HG02759 (cell line): ENCODE measurements around the gene ACE2.

Source experiments
- ATAC-seq: cut with Tn5 transposase; IDR thresholded peaks from one replicate; pipeline ENCODE4 v1.9.1; 2021; ENCODE audit warnings: mild to moderate bottlenecking, moderate library complexity; ENCODE audit not compliant: unreplicated experiment

The ACE2 gene

DNA sequence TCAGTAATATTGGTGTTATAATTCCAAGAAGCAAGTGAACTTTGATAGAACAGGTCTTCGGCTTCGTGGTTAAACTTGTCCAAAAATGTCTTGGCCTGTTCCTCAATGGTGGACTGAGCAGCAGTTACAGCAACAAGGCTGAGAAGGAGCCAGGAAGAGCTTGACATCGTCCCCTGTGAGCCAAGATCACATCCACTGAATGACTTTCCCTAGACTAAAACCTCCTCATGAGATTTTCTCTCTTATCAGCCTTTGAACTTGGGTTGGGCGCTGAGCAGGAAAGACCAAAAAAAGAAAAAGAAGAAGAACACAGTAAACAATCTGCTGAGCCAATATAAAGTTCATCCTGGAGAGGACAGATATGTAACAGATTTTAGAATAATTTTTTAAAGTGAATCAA lies at the start of gene ACE2:
TSS of gene ACE2 (minus strand) at position 216 of the 400 bp plus-strand sequence. CDS start at position 167, 49 bp downstream.
- ATAC-seq = no peak

DNA sequence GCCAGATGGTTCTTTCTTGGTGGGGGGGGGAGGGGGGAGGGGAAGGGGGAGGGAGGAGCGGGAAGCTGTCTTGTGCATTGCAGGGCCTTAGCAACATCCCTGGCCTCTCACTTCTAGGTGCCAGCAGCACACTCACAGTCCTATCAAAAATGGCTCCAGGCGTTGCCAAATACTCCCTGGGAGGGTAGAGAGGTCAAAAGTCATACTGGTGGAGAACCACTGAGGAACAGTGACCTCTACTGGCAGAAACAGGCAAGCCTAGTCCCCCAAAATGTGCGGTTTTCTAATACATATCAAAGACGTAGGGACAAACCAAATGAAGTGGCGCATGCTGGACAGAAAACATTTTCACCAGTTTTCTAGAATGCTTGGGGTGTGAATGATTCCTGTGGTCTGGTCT lies 46.8 kb upstream of the ACE2 start:
- ATAC-seq = peak; percentile 53

DNA sequence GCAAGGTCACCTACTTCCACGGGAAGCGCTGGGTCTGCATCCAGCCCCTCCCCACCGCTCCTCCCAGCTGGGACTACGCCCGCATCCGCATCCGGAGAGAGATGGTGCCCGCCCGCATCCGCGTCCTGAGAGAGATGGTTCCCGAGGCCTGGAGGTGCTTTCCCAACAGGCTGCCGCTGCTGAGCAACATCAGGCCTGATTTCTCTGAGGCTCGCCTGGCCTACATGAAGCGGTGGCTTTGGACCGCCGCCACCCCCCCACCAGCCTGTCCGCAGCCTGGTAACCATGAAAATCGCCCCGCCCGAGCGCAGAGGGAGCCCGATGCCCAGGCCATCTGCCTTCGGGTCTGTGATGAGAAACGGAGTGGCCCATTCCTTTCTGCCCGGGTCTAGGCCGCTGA lies 45.8 kb upstream of the ACE2 start:
- ATAC-seq = no peak

DNA sequence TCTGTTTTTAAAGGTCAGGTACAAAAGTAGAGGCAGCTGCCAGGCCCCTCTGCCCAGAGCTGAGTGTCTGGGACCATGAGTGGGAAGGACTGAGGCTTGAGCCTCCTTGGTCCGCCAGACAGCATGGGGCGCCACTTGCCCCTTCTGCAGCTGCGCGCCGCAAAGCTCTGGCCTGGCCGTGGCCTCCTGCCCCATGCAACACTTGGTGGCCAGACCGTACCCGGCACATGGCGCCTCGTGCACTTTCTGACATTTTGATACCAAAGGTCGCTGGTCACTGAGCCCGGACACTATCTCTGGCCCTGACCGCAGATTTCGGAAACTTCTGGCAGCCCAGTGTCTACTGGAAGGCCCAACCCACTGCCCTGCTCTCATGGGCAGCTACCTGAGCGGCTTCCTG lies 45.3 kb upstream of the ACE2 start:
- ATAC-seq = no peak

DNA sequence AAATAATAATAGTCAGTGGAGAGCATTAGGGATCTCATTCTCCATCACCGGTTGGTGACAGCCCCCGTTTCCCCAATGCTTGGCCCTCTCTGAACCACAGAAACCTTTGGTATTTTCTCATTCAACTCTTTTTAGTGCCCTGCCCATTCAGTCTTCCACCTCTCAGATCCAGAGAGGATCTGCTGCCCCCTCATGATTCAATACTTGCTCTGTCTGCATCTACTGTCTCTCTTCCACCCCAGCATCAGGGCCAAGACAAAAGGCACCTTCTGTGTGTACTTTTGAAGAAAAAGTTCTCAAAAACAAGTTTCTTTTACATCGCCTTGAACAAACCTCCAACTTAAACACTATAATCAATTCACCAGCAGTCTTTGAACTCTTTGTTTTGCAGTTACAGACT lies 44.5 kb upstream of the ACE2 start:
- ATAC-seq = no peak

GRCh38 chrX:15644560-15644872 lies 43.8 kb upstream of the ACE2 start:
- no peak for ATAC-seq

GRCh38 chrX:15643786-15644559 lies 43.2 kb upstream of the ACE2 start:
- ATAC-seq = no peak

DNA sequence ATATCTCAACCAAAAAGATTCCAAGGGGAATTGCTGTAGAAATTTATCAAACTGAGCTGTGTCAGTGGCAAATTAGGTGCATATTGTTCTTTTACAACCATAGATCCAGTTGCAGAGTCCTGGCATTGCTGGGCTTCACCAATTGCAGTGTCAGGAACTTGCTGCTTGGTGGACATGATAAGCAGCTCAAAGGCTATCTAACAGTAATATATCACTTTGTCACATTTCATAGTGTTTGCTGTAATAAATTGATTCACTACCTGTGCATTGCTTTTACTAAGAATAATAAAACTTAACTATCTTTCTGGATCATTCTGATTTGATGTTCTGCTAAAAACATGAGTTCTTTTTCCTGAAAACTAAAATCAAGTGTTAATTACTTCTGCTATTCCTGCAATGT lies 30.9 kb upstream of the ACE2 start:
- no peak for ATAC-seq

- no peak for ATAC-seq
These were observed 22.3 kb upstream of the ACE2 start for GRCh38 chrX:15623054-15623453.

DNA sequence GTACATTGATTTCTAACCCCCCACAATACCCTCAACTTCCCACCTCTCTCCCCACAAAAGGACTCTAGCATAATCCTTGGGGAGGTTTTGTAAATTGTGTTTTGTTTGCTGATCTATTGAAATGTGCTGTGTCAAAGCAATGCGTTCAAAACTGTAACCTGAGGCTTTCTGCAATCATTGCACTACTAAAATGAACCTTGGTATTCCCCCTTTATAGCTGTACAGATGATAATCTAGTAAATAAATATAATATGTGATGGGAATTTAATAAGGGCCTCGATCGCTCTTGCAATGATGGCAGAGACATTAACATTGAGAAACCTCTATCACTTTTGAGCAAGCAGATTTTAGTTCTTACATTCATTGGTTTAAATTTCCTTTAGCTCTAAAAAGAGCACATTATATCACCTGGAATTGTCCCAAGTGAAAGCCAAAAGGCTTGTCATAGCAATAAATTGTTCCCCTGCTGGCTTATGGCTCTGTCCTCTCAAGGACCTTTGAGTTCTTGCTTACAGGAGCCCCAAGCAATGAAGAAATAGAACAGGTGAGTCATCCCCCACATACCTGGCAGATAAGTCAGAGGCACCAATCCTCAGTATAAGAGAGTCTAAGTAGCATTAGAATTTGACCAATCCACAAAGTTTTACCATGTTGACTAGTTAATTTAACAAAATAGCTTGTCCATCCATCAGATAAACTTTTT lies 18.4 kb upstream of the ACE2 start:
- ATAC-seq = no peak

DNA sequence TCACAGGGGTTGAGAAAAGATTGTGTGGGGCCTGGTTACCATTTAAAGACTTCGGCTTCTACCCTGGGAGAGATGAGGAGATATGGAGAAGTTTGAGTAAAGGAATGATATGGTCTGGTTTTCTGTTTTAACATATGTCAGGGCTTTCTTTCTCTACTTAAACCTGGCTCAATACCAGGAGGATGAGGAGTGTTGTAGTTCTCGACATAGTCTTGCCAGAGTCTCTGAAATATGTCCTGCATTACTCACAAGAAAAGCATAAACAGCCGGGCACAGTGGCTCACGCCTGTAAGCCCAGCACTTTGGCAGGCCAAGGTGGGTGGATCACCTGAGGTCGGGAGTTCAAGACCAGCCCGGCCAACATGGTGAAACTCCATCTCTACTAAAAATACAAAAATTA lies 16.4 kb upstream of the ACE2 start:
- ATAC-seq = no peak

- no peak for ATAC-seq
These were observed 15.8 kb upstream of the ACE2 start for GRCh38 chrX:15616531-15616930.

- ATAC-seq = no peak
These were observed 6.3 kb upstream of the ACE2 start for GRCh38 chrX:15607067-15607466.

GRCh38 chrX:15606136-15606535 lies 5.4 kb upstream of the ACE2 start:
- no peak for ATAC-seq

DNA sequence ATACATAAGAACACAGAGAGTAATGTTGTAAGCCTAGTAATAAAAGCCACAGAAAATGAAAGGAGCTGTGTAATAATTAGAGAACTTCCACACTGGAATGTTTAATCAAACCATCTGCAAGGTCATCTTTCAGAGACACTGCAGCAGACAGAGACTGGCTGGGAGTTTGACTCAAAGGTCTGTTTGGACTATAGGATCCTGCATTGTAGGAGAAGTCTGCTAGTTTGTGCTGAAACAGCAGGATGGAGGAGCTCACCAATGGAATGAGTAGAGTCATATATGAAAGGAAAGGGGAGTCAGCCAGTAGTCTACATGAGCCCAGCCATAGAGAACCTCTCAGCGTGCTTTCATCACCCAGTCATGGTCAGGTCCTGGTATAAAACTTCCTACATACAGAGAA lies 4.5 kb upstream of the ACE2 start:
- no peak for ATAC-seq

- no peak for ATAC-seq
These were observed 2.0 kb upstream of the ACE2 start for GRCh38 chrX:15602761-15603160.

GRCh38 chrX:15601932-15602331 lies 1.2 kb upstream of the ACE2 start:
- ATAC-seq = no peak

GRCh38 chrX:15600049-15600448 lies 711 bp downstream of the ACE2 start:
- ATAC-seq = no peak

- no peak for ATAC-seq
These were observed 1.3 kb downstream of the ACE2 start for GRCh38 chrX:15599461-15599860.

- ATAC-seq = no peak
These were observed 2.7 kb downstream of the ACE2 start for GRCh38 chrX:15598026-15598425.

DNA sequence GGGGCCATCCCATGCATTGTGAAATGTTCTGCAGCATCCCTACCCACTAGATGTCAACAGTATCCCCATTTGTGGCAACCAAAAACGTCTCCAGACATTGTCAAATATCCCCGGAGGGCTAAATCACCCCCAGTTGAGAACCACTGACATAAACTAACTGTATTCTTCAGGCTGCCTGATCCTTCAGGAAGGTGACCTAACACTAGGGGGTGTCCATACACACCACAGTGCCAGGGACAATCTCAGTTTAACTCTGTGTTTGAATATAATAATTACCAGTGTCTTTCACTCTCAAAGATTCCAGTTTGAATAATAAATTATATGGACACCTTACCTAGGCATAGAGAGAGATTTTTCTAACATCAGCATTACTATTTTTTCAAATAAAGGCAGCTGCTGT lies 6.4 kb downstream of the ACE2 start:
- no peak for ATAC-seq
